Kidney epithelial cell (primary cell): ENCODE data around the gene LTV1. TPM values are rescaled to one million over a fixed set of nuclear protein-coding genes. Genes with fewer than 3 reads are reported as not detected.

ENCODE experiments used
- DNase-seq: peaks from one replicate; pipeline ENCODE4 v3.0.0-alpha.2; 2010; ENCODE audit warnings: low read depth
- H3K27me3 ChIP-seq: 2 replicates; pipeline ENCODE4 v1.6.0; 2011; ENCODE audit warnings: low read length; ENCODE audit not compliant: control insufficient read depth, insufficient read depth
- H3K36me3 ChIP-seq: 2 replicates; pipeline ENCODE4 v1.5.1; 2011; ENCODE audit warnings: low read length; ENCODE audit not compliant: control insufficient read depth, insufficient read depth
- H3K4me3 ChIP-seq: 2 replicates; pipeline ENCODE4 v1.5.1; 2011; ENCODE audit warnings: low read depth, mild to moderate bottlenecking, control low read depth, low read length
- CTCF ChIP-seq: IDR thresholded peaks from 2 replicates; pipeline ENCODE4 v1.5.1; 2011; ENCODE audit warnings: mild to moderate bottlenecking, moderate library complexity, low read length, control low read depth, inconsistent platforms; ENCODE audit not compliant: insufficient read depth, poor library complexity, severe bottlenecking
- total RNA-seq: library from RNA; depleted of rRNA; stranded (reverse); fragments of >200 nt; gene quantifications from 2 replicates; pipeline ENCODE4 v1.2.3, GENCODE V29; 2015

Gene LTV1
- total RNA-seq, 1 donor from 2014 or later = 22.0 TPM

GRCh38 chr6:143901885-143902750 lies 59.0 kb downstream of the LTV1 start:
- H3K27me3 ChIP-seq = no peaks in the 10 kb centered on the region
- no peak overlapping the region for H3K4me3 ChIP-seq
- no peak for DNase-seq
- H3K36me3 ChIP-seq = no peaks in the 10 kb centered on the region
- no peak for TF ChIP-seq CTCF

- no peak for DNase-seq
- Histone ChIP-seq H3K36me3 (no peaks in the 10 kb centered on the region), H3K27me3 (no peaks in the 10 kb centered on the region), H3K4me3 (no peak overlapping the region)
- TF ChIP-seq CTCF = no peak
Observed at GRCh38 chr6:143902827-143903226, 59.7 kb downstream of the LTV1 start.

- no peak for TF ChIP-seq CTCF
- Histone ChIP-seq H3K4me3 (no peak overlapping the region), H3K27me3 (no peaks in the 10 kb centered on the region), H3K36me3 (no peaks in the 10 kb centered on the region)
- no peak for DNase-seq
Observed at GRCh38 chr6:143911028-143911427, 67.9 kb downstream of the LTV1 start.

- Histone ChIP-seq H3K27me3 (no peaks in the 10 kb centered on the region), H3K4me3 (no peak overlapping the region), H3K36me3 (no peaks in the 10 kb centered on the region)
- no peak for TF ChIP-seq CTCF
- no peak for DNase-seq
Observed at GRCh38 chr6:143912671-143913070, 69.5 kb downstream of the LTV1 start.

Other genes with a start within 250 kb of the LTV1 start
- gene PHACTR2, start 165.4 kb upstream of the LTV1 start, total RNA-seq = 19.6 and 29.4 TPM in 2 replicates
- not detected in 2 replicates for gene ZC2HC1B, start 21.1 kb downstream of the LTV1 start, total RNA-seq
- 9.5 and 10.9 TPM in 2 replicates for gene PLAGL1, start 164.9 kb downstream of the LTV1 start, total RNA-seq